GM18873 (cell line): ENCODE results near the gene GOLGA8B.
"Not testable (repeated sequence)": the region's sequence is repeated elsewhere in the genome, so short reads cannot be mapped to it uniquely, and the experiment has no call there.

Source experiments
- ATAC-seq: cut with Tn5 transposase; IDR thresholded peaks from one replicate; pipeline ENCODE4 v1.9.1; 2021; ENCODE audit warnings: mild to moderate bottlenecking, moderate library complexity, moderate number of reproducible peaks; ENCODE audit not compliant: unreplicated experiment, low FRiP score

GOLGA8B gene

GRCh38 chr15:34567174-34567573 is 16.3 kb downstream of the GOLGA8B start:
- ATAC-seq = not testable (repeated sequence)

GRCh38 chr15:34564711-34565110 is 18.7 kb downstream of the GOLGA8B start:
- not testable (repeated sequence) for ATAC-seq

GRCh38 chr15:34560814-34561213 is 22.6 kb downstream of the GOLGA8B start:
- not testable (repeated sequence) for ATAC-seq

GRCh38 chr15:34559764-34560163 is 23.7 kb downstream of the GOLGA8B start:
- ATAC-seq = not testable (repeated sequence)

GRCh38 chr15:34555162-34555561 is 28.3 kb downstream of the GOLGA8B start:
- ATAC-seq = not testable (repeated sequence)

- not testable (repeated sequence) for ATAC-seq
These were observed 28.7 kb downstream of the GOLGA8B start for GRCh38 chr15:34554716-34555115.

- ATAC-seq = not testable (repeated sequence)
These were observed 29.3 kb downstream of the GOLGA8B start for GRCh38 chr15:34554126-34554525.

- ATAC-seq = peak; percentile 50
These were observed 33.3 kb downstream of the GOLGA8B start for GRCh38 chr15:34550129-34550528.

GRCh38 chr15:34549381-34549809 is 34.1 kb downstream of the GOLGA8B start:
- ATAC-seq = not testable (repeated sequence)

- not testable (repeated sequence) for ATAC-seq
These were observed 39.4 kb downstream of the GOLGA8B start for GRCh38 chr15:34543860-34544649.

- ATAC-seq = not testable (repeated sequence)
These were observed 47.6 kb downstream of the GOLGA8B start for GRCh38 chr15:34535857-34536256.
